HG02588 (cell line): ENCODE data around the gene HSD17B11.
"Not testable (repeated sequence)": the region's sequence is repeated elsewhere in the genome, so short reads cannot be mapped to it uniquely, and the experiment has no call there.

Experiments
- ATAC-seq: cut with Tn5 transposase; IDR thresholded peaks from one replicate; pipeline ENCODE4 v1.9.1; 2021; ENCODE audit warnings: mild to moderate bottlenecking, moderate library complexity; ENCODE audit not compliant: unreplicated experiment

The HSD17B11 gene, protein sequence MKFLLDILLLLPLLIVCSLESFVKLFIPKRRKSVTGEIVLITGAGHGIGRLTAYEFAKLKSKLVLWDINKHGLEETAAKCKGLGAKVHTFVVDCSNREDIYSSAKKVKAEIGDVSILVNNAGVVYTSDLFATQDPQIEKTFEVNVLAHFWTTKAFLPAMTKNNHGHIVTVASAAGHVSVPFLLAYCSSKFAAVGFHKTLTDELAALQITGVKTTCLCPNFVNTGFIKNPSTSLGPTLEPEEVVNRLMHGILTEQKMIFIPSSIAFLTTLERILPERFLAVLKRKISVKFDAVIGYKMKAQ

GRCh38 chr4:87390891-87391575 is at the start of gene HSD17B11:
Gene HSD17B11, minus strand, starts transcription at chr4:87391188. Its CDS starts 118 bp downstream, at chr4:87391070.
- peak; percentile 99 for ATAC-seq

GRCh38 chr4:87433342-87433741 is 42.4 kb upstream of the HSD17B11 start:
- no peak for ATAC-seq

DNA sequence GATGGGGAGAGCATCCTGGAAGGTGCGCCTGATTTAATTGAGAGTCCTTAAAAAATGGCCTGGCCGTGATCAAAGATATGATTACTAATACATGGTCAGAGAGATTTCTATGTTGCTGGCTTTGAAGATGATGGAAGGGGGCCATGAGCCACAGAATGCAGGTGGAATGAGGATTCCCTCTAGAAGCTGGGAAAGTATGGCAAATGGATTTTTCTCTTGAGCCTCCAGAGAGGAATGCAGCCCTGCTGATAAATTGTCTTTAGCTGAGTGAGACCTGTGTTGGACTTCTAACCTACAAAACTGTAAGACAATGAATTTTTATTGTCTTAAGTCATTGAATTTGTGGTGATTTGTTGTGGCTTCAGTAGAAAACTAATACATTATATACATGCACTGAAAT is 39.0 kb upstream of the HSD17B11 start:
- no peak for ATAC-seq

GRCh38 chr4:87428979-87429378 is 38.0 kb upstream of the HSD17B11 start:
- ATAC-seq: no peak

DNA sequence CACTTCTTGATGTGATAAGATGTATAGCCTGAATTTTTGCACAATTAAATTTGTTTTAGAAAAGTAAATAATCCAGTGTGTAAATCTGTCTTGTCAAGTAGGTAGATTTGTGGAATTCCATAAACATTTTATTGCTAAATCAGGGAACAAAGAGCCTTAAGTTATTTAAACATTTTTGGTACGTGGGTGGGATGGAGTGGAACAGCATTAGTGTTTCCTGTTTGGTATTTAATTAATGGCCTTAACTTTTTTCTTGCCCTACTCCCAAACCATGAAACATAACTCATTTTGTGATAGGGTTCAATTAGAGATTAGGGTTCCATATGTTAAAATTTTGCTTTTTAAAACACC is 36.5 kb upstream of the HSD17B11 start:
- no peak for ATAC-seq

DNA sequence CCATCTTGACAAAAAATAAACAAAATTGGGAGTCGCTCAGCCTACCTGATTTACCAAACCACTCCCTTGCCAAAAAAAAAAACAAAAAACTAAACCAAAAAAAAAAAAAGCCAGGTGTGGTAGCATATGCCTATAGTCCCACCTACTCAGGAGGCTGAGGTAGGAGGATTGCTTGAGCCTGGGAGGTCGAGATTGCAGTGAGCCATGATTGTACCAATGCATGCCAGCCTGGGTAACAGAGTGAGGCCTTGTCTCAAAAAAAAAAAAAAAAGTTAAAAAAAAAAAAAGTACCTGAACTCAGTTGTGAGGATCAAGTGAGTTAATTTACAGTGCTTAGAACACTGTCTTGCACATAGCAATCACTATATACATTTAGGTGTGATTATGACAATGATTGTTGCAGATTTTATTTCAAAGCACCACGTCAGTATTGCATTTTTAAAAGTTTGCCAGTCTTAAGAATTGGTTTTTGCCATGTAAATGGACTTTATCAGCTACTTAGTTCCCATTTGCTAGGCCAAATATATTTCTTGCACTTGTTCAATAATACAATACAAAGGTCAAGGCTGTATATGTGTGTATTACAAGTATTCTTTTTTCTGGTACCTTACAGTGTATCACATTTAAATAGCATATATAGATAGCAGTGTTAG is 36.0 kb upstream of the HSD17B11 start:
- ATAC-seq: no peak

DNA sequence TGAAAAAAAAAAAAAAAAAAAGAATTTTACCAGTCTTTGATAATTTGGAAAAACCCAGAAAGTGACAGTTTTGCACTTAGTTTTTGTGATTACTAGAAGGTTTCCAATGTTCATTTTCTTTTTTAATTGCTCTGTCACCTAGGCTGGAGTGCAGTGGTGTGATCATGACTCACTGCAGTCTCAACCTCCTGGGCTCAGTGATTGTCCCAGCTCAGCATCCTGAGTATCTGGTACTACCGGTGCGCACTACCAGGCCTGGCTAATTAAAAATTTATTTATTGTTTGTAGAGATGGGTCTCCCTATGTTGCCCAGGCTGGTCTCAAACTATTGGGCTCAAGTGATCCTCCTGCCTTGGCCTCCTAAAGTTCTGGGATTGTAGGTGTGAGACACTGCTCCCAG is 34.7 kb upstream of the HSD17B11 start:
- no peak for ATAC-seq

DNA sequence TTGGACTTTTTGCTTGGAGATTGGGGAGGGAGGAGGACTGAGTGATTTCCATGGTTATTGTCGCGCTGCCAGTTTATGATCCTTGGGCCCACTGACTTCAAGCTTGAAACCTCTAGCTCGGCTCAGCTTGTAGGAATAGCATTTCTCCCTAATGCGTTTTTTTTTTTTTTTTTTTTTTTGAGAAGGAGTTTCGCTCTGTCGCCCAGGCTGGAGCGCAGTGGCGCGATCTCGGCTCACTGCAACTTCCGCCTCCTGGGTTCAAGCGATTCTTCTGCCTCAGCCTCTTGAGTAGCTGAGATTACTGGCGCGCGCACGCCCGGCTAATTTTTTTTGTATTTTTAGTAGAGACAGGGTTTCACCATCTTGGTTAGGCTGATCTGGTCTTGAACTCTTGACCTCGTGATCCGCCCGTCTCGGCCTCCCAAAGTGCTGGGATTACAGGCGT is 33.1 kb upstream of the HSD17B11 start:
- not testable (repeated sequence) for ATAC-seq

DNA sequence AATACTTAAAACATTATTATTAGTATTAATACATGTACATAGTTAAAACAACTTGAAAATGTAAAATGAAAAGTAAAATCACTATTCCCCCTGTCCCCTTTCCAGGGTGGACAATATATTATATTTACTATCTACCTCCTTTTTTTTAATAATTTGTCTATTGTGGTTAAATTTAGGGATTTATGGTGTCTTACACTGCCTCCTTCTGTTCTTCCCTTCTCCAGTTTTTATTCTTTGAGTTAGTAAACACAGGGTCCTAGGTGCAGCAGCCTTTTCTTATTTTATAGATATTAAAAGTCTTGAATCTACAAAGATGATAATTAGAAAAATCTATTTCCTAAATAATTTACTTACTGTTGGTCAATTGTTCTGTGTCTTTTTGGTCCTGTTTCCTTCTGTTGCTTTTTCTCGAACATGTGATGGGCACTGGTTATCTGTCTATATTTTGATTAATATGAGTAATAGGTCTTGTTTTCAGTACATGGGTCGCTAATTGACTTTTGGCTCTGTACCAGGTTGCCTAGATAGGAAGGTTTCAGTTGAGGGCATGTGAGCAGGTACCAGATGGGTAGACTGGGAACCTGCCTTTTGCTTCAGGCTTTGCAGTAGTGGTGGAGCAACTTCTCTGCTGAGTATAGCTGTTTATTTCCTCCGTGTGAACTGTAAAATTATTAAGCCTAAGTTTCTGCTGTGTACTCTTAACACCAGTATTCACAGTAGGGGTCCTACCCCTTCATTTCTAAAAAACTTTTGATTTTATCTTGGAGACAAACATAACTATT is 32.5 kb upstream of the HSD17B11 start:
- no peak for ATAC-seq

DNA sequence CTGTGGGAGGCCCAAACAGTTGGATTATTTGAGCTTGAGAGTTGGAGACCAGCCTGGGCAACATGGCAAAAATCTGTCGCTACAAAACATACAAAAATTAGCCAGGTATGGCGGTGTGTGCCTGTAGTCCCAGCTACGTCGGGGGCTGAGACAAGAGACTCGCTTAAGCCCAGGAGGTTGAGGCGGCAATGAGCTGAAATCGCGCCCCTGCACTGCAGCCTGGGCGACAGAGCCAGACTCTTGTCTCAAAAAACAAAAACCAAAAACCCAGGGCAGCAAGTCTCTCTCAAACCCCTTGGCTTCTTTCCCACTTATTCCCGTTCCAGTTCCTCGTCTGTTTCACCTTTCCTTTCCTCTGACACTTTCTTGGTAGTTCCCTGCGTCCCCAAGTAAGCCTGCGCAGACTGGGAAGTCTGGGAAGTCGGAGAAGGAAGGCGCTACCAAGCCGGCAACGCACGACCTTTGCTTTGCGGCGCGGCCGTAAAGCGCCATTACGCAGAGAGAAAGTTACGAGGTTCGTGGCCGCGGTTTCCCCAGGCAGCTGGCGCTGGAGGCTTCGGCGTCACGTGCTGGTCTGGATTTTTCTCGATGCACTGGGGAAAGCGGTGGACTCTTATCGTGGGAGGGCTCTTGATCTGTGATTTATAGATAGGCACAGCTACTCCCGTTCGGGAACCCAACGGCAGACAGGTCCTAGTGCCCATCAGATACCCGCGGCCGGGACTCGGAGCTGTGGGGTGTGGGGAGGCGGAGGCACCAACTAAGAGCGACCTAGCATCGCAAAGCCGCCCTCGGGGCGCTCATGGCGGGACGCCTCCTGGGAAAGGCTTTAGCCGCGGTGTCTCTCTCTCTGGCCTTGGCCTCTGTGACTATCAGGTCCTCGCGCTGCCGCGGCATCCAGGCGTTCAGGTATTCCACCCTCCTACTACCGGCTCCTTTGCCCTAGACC is 31.4 kb upstream of the HSD17B11 start, which contains the start of gene NUDT9:
NUDT9 (plus strand) TSS at position 470 of the 949 bp plus-strand sequence; CDS start at position 803, 333 bp downstream.
- peak; percentile 84 for ATAC-seq

- ATAC-seq: no peak
These were observed 29.4 kb upstream of the HSD17B11 start for GRCh38 chr4:87420276-87420830.

- ATAC-seq: no peak
These were observed 28.7 kb upstream of the HSD17B11 start for GRCh38 chr4:87419578-87420249.

- not testable (repeated sequence) for ATAC-seq
These were observed 27.4 kb upstream of the HSD17B11 start for GRCh38 chr4:87418410-87418809.

GRCh38 chr4:87416965-87417364 is 26.0 kb upstream of the HSD17B11 start:
- ATAC-seq: no peak

GRCh38 chr4:87414816-87415215 is 23.8 kb upstream of the HSD17B11 start:
- no peak for ATAC-seq

DNA sequence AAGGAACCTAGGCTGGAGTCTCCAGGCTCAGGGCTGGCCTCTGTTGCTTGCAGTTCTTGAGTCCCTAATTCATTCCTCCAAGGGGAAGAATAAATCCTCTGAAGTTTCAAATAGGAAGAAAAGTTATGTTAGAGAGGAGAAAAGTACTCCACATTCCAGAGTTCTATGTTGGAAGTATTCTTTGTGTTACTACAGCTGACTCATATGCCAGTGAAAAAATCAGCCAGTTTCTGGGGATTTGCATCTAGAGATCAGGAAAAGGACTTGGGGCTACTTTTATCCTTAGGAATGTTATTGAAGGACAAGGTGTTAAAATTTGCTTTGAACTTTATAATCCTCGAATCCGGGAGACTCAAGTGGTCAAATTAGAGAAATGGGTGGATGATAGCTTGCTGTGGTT is 19.7 kb upstream of the HSD17B11 start:
- no peak for ATAC-seq

DNA sequence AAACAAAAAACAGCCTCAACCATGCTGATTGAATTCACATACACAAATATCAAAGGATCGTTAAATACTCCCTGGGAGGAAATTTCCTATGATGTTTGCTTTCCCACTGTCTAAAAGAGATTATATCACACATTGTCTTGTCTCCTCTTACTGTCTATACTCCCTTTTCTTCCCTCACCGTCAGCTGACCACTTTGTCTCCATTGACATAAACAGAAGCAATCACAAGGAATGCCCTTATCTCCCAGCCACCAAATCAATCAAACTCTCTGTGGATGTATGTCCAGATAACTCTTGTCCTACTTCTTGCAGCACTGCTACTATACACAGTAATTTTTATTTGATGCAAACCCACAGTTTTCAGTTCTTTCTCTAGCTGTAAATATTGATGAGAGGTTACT is 19.2 kb upstream of the HSD17B11 start:
- no peak for ATAC-seq

- ATAC-seq: no peak
These were observed 18.5 kb upstream of the HSD17B11 start for GRCh38 chr4:87409420-87409939.

DNA sequence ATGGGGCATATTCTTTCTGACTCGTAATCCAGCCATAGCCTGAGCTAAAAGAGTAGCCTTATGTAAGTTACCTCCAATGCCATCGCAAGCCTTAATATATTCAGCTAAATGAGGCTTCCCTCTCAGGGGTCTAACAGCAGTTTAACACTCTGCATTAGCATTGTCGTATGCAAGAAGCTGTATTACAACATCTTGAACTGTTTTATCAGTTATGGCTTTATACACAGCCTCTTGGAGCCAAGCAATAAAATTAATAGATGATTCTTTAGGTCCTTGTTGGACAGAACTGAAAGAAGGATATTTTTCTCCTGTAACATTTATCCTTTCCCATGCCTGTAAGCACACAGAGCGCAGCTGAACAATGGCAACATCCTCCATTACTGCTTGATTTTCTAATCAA is 15.9 kb upstream of the HSD17B11 start:
- not testable (repeated sequence) for ATAC-seq
